Measurements from ENCODE around the gene MMP12.

DNA sequence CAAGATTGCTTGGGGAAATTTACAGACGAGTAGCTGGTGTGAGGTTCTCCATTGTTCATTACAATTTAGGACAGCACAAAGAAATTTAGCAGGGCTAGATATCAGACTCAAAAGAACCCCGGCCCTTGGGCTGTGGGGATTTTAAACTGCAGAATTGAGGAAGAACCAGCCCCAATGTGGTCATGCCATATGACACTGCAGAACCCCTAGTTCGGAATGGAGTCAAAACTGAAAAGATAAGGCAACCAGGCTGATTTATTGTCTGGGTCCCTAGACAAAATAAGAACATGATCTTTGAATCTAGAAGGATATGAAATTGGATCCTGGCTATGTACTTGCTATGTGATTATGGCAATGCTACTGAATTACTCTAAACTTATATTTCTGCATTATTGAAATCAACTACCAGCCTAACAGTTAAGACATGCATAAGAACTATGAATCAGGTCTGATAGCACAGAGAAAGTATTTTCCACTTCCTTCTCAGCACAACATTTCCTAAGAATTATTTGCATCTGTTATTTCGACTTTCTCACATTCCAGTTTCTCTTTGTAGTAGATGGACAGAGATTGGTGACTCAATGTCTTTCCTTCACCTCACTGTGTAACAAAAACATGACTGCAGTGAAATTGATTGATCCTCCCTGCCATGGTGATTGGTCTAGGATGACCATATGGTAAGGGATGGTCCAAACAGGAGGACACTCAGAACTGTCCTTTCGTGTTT is 44.6 kb downstream of the MMP12 start:
- TF ChIP-seq TEAD4 (IDR thresholded peaks at IDR 0.05): no peak
- no peak for TF ChIP-seq REST (IDR thresholded peaks at IDR 0.05; ENCODE audit: low read depth)
- no peak for TF ChIP-seq EP300 (IDR thresholded peaks at IDR 0.05; ENCODE audit: borderline replicate concordance)
